Hematopoietic multipotent progenitor cell treated with erythropoietin and hydrocortisone succinate and interleukin-3 and kit ligand, for 6 days (in vitro differentiated cells): Measurements from ENCODE around the gene PTPRN2.

Experiments used
- DNase-seq: peaks from one replicate; pipeline ENCODE4 v3.0.0-alpha.2; 2015

PTPRN2 gene

DNA sequence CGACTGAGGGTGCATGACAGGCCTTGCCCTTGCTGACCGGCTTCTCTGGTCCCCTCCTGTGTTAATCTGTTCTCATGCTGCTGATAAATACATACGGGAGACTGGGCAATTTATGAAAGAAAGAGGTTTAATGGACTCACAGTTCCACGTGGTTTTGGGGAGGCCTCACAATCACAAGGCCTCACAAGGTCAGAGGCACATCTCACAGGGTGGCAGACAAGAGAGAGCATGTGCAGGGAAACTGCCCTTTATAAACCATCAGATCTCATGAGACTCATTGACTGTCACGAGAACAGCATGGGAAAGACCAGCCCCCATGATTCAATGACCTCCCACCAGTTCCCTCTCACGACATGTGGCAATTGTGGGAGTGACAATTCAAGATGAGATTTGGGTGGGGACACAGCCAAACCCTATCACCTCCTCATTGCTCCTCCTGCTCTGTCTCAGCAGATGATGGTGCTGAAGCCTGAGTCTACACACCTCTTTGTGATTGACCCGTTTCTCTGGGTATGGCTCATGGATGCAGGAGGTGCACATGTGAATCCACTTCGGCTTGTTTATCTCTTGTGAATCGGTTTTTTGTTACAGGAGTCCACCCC is 703.1 kb downstream of the PTPRN2 start:
- DNase-seq = no peak

DNA sequence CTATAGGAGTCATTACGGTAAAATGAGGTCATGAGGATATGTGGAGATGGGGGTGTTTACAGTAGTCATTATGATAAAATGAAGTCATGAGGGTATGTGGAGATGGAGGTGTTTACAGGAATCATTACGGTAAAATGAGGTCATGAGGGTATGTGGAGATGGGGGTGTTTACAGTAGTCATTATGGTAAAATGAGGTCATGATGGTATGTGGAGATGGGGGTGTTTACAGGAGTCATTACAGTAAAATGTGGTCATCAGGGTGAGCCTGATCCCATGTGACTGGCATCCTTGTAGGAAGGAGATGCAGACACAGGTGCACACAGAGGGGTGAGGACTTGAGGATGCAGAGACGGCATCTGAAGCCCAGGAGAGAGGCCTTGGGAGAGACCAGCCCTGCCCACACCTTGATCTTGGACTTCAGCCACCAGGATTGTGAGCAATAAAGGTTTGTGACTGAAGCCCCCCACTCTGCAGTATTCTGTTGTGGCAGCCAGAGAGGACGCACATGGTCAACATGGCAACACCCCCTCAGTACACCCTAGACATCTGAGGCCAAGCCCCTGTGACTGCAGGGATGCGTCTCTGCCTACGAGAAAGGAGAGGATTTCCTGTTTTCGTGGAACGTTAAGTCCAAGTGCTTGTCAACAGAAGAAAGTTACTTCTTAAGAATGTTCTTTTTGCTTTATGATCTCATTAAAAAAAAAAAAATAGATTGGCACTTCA is 706.4 kb downstream of the PTPRN2 start:
- DNase-seq = no peak

DNA sequence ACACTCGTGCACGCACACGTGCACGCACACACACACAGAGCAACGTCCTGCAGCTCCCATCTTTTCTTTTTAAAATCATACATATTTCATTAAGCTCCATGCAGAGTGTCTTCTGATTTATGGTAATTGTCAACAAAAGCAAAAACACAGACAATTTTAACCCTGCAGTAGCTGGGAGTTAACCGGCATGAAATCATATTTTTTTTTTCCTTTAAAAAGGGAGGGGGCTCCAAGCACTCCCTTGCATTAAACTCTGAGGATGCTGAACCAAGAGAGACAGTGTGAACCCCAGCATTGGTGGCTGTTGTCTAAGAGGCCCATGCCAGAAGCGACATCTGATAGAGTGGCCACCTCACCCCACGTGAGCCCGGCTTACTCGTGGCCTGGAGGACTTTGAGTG is 708.2 kb downstream of the PTPRN2 start:
- no peak for DNase-seq

DNA sequence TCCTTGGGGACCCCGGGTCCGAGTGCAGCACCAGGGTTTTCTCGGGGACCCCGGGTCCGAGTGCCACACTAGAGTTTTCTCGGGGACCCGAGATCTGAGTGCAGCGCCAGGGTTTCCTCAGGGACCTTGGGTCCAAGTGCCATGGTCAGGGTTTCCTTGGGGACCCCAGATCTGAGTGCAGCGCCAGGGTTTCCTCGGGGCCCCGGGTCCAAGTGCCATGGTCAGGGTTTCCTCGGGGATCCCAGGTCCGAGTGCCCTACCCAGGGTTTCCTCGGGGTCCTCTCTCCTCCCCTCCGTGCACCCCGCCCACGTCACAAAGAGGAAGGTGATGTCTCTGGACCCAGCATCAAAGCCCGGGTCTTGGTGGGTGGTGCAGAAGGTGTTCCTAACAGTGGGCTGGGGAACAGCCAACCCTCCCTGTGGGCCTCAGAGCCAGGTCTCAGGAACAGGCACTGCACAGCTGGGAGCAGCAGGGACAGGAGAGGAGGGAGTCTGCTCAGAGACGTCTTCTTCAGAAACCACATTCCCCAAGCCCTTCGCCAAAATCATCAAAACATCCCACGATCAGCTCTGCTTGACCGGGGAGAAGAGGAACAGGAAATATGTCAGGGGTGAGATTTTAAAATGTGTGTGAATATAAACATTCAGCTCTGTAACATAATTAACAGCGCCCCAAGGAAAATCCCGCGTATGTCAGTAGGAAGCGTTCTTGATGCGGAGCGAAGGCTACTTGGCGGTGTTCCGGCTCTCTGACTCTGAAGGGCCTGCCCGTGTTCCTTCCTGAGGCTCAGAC is 710.1 kb downstream of the PTPRN2 start:
- no peak for DNase-seq

DNA sequence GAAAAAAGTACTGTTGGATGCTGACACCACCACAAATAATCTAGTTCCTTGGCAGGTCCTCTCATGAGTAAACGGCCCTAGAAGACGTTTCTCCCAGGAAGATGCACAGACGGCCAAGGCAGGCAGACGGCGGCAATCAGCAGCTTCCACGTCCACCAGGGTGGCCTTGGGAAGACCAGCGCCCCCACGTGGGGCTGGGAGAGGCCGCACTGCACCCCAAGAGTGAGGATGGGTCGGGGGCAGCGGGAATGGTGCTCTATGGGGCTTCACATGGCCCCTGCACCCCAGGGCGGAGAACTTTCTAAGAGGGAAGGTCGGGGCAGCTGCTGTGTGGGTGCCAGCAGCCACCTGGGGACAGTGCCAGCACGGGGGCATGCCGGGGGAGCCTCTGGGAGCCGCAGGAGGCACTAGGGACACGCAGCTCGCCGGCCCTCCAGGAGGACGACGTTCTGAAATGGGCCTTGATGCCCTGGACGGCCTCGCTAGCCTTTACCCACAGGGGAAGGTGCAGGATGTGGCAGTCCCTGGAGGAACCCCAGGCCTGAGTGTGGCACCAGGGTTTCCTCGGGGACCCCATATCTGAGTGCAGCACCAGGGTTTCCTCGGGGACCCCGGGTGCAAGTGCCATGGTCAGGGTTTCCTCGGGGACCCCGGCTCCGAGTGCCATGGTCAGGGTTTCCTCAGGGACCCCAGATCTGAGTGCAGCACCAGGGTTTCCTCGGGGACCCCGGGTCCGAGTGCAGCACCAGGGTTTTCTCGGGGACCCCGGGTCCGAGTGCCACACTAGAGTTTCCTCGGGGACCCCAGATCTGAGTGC is 710.9 kb downstream of the PTPRN2 start:
- no peak for DNase-seq

DNA sequence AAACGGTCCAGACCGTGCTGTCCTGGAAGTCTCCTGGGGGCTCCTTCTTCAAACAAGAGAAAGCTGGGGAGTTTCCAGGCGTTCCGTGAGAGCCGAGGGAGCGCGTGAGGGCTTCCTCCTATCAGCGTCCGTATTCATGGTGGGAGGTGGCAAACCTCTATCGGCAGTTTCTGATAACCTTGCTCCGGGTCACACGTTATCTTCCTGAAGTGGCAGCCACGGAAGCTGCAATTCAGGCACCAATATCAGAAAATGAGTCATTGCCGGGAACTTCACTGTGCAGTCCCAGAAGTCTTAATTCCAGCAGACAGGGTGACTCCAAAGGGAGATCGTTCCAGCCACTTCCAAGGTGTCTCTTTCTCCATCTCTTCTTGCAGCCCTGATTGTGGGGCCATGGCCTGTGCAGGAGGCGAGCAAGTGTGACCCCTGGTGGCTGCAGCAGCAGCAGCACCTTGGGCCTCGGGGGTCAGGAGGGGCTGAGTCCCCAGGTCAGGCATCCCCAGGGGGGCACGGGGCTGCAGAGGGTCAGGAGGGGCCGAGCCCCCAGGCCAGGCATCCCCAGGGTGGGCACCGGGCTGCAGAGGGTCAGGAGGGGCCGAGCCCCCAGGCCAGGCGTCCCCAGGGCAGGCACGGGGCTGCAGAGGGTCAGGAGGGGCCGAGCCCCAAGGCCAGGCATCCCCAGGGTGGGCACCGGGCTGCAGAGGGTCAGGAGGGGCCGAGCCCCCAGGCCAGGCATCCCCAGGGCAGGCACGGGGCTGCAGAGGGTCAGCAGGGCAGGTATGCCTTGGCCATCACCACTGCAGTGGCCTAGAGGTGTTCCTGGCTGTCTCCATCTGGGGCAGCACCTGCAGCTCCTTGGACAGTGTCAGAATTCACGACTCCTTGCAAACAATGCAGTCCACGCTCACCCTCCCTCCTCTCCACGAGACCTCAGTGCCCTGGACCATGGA is 712.1 kb downstream of the PTPRN2 start:
- DNase-seq = peak; percentile 68

DNA sequence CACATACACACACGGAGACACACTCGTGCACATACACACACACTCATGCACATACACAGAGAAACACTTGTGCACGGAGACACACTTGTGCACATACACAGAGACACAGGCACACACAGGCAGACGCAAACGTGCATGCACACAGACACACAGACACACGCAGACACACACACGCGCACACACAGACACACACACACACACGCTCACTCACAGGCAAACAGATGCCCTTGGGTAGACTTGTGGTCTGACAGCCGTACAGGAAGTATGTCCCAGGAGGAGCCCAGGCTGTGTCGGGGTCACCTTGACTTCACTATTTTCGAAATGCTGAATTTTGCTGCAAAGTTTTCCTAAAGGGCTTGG is 712.8 kb downstream of the PTPRN2 start:
- DNase-seq = no peak

DNA sequence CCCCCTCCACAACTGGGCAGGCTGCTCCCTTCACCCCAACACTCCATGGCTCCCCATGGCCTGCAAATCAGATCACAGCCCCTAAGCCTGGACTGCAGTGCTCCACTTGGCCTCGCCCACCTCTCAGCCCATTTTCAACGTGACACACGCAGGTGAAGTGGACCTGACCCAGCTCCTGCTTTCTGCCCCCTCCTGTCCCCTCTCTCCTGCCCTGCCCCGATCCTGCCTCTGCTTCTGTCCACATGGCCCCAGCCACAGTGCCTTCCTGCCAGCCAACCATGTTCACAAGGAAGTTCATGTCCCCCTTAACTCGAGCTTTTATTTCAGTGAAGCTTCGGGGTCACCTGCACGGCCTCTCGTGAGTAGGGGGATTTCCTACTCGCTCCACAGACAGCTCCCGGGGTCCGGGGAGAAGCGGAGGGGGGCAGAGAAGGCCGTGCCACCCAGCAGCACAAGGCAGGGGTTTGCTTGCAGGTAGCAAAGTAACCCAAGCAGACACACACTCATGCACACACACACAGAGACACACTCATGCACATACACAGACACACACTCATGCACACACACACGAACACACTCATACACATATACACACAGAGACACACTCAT is 713.3 kb downstream of the PTPRN2 start:
- no peak for DNase-seq

DNA sequence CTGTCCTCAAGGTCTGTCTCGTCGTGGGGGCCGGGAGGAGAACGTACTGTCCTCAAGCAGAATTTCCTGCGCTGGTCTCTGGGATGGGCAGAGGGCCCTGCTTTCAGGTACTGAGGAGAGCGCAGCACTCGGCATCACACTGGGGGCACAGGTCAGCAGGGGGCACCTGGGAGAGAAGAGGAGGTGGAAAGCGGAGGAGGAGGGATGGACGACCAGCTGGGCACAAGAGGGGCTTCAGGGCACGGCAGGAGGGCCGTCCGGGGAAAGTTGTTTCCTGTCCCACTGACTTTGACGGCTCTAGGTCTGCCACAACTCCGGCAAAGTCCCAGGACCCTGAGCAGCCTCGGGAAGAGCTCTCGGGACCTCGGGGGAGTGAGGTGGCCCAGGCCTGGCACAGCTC is 714.0 kb downstream of the PTPRN2 start:
- no peak for DNase-seq

DNA sequence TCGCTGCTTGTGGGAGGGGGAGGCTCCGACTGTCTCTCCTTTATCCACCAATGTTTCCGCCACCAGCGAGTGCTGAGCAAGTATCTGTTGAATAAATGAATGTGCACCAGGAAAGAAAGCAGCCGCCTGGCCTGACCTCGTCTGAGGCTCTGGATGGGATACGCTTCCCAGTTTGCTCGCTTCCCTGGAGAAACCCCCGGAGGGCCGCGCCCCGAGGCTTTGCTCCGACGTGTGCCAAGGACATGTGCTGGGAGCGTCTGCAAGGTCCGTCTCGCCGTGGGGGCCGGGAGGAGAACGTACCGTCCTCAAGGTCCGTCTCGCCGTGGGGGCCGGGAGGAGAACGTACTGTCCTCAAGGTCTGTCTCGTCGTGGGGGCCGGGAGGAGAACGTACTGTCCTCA is 714.4 kb downstream of the PTPRN2 start:
- DNase-seq = no peak

DNA sequence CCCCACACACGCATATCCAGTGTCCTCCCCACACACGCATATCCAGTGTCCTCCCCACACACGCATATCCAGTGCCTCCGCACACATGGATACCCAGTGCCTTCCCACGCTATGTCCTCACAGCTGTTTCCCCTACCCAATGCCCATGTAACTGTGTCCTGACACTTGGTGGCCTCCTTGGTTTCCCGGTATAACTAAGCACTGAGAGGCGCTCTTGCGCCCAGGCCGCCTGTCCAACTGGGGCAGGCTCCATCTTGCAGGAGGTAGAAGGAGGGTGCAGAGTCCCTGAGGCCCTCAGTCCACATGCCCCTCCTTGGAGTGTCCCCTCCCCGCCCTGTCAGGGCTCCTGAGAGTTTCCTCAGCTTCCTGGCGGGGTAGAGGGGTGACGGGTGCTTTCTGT is 715.2 kb downstream of the PTPRN2 start:
- no peak for DNase-seq

DNA sequence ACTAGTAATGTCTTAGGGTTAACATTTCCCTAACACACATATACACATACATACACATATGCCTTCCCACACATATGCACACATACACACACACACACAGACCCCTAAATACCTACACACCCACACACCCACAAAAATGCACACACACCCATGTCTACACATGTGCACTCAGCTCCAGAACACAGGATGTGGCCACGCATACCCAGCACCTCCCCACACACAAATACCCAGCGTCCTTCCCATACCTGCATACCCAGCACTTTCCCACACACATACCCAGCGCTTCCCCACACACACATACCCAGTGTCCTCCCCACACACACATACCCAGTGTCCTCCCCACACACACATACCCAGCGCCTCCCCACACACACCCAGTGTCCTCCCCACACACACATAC is 715.9 kb downstream of the PTPRN2 start:
- DNase-seq = no peak

DNA sequence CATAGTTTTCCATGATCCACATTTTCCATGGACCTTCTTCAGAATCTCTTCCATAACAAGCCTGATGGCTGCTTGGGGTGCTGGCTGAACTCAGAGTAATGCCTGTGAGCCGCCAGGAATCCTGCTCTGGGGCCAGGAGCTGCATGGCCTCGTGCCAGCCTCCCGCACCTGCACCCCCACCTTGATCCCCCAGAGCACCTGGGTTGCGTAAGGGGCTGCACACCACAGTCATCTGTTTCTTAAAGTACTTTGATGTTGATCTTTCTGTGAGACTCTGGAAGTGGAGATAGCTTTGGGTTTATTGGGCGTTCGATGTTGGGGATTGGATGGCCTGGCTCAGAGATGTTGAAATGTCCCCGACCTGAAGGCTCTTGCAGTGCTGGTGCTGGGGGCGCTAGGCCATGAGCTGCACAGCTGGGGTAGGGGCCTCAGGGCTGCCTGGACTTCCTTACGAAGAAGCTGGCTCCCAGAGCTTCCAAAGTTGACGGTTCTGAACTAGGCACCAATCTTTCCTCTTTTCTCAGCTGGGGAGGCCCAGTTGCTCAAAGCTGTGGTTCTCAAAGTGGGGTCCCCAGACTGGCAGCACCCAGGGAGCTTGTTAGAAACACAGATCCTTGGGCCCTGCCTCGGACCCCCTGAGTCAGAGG is 716.9 kb downstream of the PTPRN2 start:
- DNase-seq = no peak

DNA sequence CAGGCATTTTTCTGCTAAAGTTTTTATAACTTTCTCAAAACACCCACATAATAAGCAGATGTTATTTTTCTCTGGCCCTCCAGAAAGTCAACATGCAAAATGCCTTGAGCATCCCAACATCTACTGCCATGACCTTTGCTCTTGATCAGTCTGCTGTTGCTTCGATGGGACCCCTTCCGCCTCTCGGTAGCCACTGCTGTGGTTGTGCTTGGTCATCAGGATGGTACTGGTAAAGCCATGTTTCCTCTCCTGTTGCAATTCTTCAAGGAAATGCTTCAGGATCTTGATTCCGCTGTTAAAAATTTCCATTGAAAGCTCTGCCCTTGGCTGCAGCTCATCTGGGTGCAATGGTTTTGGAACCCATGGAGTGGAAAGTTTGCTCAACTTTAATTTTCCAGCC is 717.8 kb downstream of the PTPRN2 start:
- no peak for DNase-seq

DNA sequence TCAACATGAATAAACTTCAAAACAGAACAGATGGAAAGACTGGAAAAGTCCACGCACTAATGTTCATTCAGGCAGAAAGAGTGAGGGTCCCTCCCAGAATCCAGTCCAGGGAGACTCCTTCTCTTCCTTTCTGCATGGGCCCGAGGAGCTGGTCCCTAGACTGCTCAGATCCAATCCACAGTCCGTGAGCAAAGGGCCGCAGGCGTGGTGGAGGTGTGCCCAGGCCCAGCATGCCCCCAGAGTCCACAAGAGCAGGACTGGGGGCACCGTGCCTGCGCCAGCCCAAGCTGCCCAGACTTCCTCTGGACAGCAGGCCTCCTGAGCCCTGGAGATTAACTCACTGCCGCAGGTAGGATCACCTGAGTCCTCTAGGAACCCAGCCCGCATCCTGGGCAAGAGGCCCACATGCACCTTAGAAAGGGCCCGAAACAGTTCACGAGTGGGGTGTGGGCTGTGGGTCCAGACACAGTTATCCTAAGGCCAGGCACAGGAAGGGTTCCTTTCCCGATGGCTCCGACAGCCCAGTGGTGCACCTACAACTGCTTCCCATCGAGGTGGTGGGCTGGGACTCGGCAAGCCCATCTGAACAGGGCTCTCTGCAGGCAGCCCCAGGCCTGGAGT is 719.8 kb downstream of the PTPRN2 start:
- DNase-seq = no peak

DNA sequence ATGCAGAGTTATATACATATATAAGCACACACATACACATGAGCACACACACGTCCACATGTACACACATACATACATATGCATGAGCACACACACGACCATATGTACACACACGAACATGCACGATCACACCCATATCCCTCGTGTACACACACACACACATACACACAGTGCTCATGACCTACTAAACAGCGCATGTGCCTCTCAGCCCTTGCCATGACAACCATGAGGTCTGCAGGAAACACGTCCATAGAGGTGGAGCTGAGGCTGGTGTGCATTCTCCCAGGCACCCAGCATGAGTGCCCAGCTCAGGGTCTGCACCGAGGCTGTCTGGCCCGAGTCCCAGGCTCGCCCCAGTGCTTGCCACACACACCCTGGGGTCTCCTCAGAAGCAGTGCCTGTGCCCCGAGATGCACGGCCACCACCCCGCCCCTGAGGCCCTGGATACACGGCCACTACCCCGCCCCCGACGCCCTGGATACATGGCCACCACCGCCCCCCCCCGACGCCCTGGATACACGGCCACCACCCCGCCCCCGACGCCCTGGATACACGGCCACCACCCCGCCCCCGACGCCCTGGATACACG is 721.2 kb downstream of the PTPRN2 start:
- no peak for DNase-seq

DNA sequence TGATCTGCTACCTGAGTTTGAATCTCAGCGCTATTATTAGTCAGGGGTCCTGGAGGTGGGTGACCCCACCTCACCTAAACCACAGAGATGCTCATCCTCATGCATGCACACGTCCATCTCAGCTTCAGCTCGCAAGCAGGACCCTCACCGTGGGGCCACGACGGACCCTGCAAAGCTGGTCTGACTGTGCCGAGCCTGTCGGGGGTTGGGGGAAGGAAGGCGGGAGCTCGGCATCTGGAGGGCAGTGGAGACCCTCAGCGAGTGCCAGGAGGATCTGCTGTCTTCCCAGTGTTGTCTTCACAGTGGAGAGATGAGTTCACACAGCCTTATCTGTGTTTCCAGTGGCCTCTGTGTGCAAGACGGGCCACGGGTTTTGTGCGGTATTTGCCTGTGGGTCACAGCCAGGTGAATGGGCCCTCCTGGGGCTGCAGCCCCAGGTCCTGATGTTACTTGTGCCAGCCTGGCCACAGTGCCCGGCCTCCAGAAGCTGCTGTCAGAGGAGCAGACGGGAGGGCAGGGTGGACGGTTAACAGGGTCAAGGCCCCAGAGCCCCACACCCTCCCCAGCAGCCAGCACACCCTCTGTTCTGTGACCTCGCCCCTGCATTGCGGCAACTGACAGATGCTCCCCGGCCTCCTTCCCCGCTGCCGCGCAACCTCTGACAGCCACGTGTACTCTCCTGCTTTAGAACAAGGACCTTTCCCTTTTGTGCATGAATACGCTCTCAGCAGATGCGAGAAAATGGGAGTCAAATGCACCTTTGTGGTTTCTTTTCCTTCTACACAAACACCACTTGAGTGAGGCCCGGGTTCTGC is 722.1 kb downstream of the PTPRN2 start:
- no peak for DNase-seq

DNA sequence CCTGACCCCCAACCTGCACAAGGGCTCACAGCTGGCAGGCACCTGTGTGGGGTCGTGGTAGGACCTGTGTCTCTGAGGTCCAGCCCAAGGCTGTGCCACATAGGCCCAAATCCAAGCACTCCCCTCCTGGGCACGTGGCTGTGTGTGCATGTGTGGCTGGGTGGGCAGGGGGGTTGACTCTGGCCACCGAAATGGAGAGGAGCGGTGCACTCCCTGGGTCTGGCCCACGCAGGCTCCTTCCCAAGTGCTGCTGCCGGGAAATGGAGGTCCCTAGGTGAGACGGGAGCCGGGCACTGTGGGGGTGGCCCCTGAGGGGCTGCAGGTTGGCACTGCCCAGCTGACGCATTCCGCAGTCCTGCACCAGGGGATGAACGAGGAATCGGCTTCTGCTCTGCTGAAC is 722.7 kb downstream of the PTPRN2 start:
- DNase-seq = no peak
